Upper lobe of right lung (tissue), 1 donor: Measurements from ENCODE around the gene CDC42BPG. TPM values are rescaled to one million over a fixed set of nuclear protein-coding genes. Genes with fewer than 3 reads are reported as not detected.

Source experiments
- ATAC-seq: fragments of 200-7000 bp; cut with Tn5 transposase; one replicate; pipeline ENCODE4 v1.9.1; 2020; ENCODE audit warnings: mild to moderate bottlenecking, moderate library complexity
- DNase-seq: peaks from one replicate; pipeline ENCODE4 v3.0.0-alpha.2; 2020
- H3K27ac ChIP-seq: fragments of 200-600 bp; one replicate; pipeline ENCODE4 v1.8.0; 2022
- H3K27me3 ChIP-seq: fragments of 200-600 bp; one replicate; pipeline ENCODE4 v1.8.0; 2022; ENCODE audit warnings: mild to moderate bottlenecking
- H3K36me3 ChIP-seq: fragments of 200-600 bp; one replicate; pipeline ENCODE4 v1.8.0; 2022
- H3K4me1 ChIP-seq: fragments of 200-600 bp; one replicate; pipeline ENCODE4 v1.8.0; 2022
- H3K4me3 ChIP-seq: fragments of 200-600 bp; one replicate; pipeline ENCODE4 v1.8.0; 2022; ENCODE audit warnings: mild to moderate bottlenecking
- H3K9me3 ChIP-seq: fragments of 200-600 bp; one replicate; pipeline ENCODE4 v1.8.0; 2022
- intact Hi-C: fragments of 100-400 bp; cut with DNase I; formaldehyde crosslinking; loops from one replicate; pipeline ENCODE4 v1.11.0; 2022
- total RNA-seq: library from RNA; stranded (reverse); fragmentation: NEBNext Ultra II Directional; extraction: Animal tissue kit (Norgen Biotek cat#: 25700); gene quantifications from one replicate; pipeline ENCODE4 v1.2.1, GENCODE V29; 2021
- TF ChIP-seq, protein P1 (sequence below): fragments of 200-600 bp; IDR thresholded peaks from one replicate; pipeline ENCODE4 v1.8.0; 2022; ENCODE audit warnings: antibody characterized with exemption
- donor health status: DM: no; HTN: yes; CAD: no; lungs with severe emphysema.

Gene CDC42BPG
- total RNA-seq, 1 donor from 2014 or later: 20.9 TPM

DNA sequence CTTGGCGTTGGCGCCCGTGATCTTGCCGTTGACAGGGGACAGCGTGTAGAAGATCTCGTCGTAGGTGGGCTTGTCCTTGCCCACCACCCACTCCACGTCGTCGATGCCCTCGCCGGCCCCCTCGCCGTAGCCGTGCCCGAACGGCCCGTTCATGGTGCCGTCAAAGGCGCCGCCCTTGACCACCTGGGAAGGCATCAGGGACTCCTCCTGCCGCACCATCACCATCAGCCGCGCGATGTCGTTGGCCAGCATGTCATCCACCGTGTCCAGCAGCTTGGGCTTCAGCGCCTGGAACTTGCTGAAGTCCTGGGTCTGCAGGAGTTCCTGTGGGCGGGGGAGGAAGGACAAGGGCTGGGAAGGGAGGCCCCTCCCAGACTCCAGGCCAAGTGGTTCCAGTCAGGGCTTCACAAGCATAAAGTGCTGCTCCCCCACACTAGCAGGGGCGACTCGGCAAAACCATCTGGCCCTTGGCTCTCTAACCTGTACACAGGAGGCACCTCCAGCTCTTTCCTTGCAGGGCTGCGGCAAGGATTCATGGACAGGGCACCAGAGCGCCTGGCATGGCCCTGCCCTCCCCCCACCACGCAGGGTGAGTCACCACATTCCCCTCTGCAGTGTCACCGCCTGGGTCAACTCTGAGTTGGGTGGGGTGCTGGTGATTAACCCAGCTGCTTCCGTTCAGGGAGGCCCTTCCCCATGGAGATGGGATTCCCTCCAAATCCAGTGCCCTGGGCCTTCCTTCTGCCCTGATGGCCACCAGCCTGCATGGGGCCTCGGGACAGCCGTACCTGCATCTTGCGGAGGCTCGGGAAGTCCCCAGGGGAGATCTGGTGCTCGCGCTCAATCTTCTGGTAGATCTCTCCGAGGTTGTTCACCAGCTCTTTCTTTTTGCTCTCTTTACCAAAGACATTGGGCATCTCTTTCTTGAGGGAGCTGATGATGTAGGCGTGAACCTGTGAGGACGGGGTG, 10.4 kb upstream of the CDC42BPG start:
- TF ChIP-seq, protein P1, sequence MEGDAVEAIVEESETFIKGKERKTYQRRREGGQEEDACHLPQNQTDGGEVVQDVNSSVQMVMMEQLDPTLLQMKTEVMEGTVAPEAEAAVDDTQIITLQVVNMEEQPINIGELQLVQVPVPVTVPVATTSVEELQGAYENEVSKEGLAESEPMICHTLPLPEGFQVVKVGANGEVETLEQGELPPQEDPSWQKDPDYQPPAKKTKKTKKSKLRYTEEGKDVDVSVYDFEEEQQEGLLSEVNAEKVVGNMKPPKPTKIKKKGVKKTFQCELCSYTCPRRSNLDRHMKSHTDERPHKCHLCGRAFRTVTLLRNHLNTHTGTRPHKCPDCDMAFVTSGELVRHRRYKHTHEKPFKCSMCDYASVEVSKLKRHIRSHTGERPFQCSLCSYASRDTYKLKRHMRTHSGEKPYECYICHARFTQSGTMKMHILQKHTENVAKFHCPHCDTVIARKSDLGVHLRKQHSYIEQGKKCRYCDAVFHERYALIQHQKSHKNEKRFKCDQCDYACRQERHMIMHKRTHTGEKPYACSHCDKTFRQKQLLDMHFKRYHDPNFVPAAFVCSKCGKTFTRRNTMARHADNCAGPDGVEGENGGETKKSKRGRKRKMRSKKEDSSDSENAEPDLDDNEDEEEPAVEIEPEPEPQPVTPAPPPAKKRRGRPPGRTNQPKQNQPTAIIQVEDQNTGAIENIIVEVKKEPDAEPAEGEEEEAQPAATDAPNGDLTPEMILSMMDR: no peak
- Histone ChIP-seq H3K27ac (peak overlapping the region; percentile 87), H3K4me3 (no peak overlapping the region), H3K4me1 (peaks cover 94% of the 10 kb centered on the region), H3K36me3 (peaks cover 45% of the 10 kb centered on the region), H3K9me3 (no peaks in the 10 kb centered on the region), H3K27me3 (no peaks in the 10 kb centered on the region)
- peak; percentile 89 for DNase-seq
- peak; percentile 84 for ATAC-seq
- intact Hi-C loops: no loop called here

DNA sequence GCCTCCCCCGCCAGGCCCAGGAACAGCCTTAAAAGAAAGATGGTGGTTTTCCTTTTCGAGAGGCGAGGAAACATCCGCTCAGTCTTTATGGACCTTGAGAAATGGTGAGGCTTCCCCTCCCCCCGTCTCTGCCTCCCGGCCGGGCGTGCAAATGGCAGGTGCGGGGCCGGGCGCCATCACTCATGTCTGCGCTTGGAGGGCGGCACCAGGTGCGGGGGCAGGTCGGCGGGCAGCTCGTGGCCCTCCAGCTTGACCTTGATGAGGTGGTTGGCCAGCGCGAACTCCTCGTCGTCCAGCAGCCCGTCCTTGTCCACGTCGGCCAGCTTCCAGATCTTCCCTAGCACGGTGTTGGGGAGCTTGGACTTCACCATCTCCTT, 9.7 kb upstream of the CDC42BPG start:
- no peak overlapping the region for H3K4me3 ChIP-seq
- peak overlapping the region; percentile 87 for H3K27ac ChIP-seq
- H3K4me1 ChIP-seq: peaks cover 94% of the 10 kb centered on the region
- intact Hi-C loops: no loop called here
- ATAC-seq: no peak
- TF ChIP-seq, protein P1: no peak
- no peaks in the 10 kb centered on the region for H3K27me3 ChIP-seq
- DNase-seq: no peak
- H3K36me3 ChIP-seq: peaks cover 39% of the 10 kb centered on the region
- H3K9me3 ChIP-seq: no peaks in the 10 kb centered on the region

DNA sequence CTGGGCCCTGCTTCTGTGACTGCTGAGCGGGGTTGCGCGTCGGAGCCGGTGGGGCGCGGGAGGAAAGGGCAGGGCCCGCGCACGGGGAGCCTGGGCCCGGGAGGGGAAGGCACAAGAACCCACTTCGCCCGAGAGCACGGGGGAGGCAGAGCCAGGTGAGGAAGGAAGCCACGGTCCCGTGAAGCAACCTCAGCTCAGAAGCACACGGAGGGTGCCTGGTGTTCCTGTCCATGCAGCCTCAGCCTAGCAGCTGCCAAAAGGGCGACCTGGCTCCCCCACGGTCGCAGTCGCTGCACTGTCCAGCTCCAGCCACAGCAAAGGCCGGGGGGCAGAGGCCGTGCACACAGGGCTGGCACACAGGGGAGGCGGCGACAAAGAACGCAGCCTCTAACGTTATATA, 9.3 kb upstream of the CDC42BPG start:
- Histone ChIP-seq H3K27ac (peak overlapping the region; percentile 87), H3K36me3 (peaks cover 35% of the 10 kb centered on the region), H3K27me3 (no peaks in the 10 kb centered on the region), H3K4me3 (no peak overlapping the region), H3K4me1 (peaks cover 92% of the 10 kb centered on the region), H3K9me3 (no peaks in the 10 kb centered on the region)
- ATAC-seq (no peak), DNase-seq (no peak)
- intact Hi-C loops: no loop called here
- TF ChIP-seq, protein P1: no peak

DNA sequence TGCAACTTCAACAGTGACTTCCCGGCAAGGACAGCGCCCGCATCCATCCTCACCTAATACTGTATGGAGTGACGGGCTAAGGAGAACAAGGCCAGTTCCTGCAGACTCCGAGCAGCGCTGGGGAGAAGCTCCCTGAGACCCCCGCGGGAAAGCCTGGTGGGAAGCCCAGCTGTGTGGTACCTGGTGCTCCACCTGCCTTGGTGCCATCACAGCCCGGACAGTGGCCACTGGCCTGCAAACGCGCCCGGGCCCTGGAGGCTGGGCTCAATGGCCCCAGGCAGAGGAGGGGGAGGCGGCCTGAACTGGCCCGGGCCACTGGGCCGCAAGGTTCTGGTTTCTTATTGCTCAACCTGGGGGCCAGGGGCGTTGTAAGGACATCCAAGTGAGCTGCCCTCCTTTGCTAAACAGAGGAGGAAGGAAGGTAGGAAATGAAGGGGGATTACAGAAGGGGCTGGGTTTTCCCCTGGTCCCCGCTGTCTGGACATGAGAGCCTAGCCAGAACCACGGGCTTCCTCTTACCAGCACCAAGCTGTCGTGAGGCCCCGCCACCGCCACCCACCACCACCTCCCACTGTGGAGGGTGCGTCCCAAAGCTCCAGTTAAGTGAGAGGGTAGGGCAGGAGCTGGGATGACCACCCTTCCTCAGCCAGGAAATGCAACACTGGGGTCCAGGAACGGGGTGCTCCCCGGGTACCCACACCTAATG, 8.5 kb upstream of the CDC42BPG start:
- intact Hi-C loops: no loop called here
- peaks cover 85% of the 10 kb centered on the region for H3K4me1 ChIP-seq

DNA sequence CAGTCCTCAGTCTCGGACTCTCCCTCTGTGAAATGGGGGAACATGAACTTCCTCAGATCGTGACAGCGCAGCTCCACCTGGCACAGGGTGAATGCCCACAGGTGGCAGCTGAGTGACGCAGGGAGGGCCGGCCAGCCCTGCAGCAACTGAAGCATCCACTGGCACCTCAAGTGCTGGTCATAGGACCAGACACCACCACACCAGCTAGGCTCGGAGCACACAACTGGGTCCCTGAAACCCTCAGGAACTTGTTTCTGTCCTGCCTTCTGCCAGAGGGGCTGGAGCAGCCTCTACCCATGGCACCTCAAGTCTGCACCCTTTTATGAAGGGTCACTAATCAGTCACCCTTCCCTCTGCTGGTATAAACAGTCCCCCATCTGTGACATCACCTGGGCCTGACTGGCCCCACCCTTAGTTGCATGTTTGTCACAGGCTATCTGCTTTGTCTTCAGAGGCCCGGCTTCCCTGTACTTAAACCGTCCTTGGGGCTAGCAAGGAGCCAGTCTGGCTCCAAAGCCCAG, 7.4 kb upstream of the CDC42BPG start:
- H3K4me3 ChIP-seq: no peak overlapping the region
- peak overlapping the region; percentile 87 for H3K27ac ChIP-seq
- intact Hi-C loops: no loop called here
- peaks cover 19% of the 10 kb centered on the region for H3K36me3 ChIP-seq
- no peaks in the 10 kb centered on the region for H3K9me3 ChIP-seq
- ATAC-seq: no peak
- no peak for DNase-seq
- H3K4me1 ChIP-seq: peaks cover 80% of the 10 kb centered on the region
- H3K27me3 ChIP-seq: no peaks in the 10 kb centered on the region
- TF ChIP-seq, protein P1: no peak

More for the DNA sequence above, 8.5 kb upstream of the CDC42BPG start:
- TF ChIP-seq, protein P1: no peak
- Histone ChIP-seq H3K27me3 (no peaks in the 10 kb centered on the region), H3K9me3 (no peaks in the 10 kb centered on the region), H3K36me3 (peaks cover 28% of the 10 kb centered on the region), H3K27ac (peak overlapping the region; percentile 87), H3K4me3 (no peak overlapping the region)
- DNase-seq: no peak
- no peak for ATAC-seq
